ENCODE data around the gene SIK1.
"Not testable (repeated sequence)": the region's sequence is repeated elsewhere in the genome, so short reads cannot be mapped to it uniquely, and the experiment has no call there.

DNA sequence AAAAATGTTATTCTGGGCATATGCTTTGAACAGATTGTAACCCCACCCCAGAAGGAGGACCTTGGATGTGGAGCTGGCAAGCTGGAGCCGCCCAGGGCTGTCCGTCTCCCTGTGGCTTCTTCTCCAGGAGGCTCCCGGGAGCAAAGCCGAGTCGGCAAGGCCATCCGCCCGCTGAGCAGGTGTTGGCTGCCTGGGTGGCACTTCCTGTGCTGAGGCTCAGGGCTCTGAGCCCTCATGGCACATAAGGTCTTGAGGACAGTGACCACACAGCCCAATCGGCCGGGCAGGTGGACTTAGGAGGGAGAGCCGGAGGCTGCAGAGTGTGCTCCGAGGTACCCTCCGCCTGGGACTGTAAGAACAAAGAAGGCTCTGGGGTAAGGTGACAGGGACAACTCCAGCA, 28.8 kb upstream of the SIK1 start:
- not testable (repeated sequence) for TF ChIP-seq POLR2AphosphoS5, POLR2A (IDR thresholded peaks at IDR 0.05)
- TF ChIP-seq, protein P1, sequence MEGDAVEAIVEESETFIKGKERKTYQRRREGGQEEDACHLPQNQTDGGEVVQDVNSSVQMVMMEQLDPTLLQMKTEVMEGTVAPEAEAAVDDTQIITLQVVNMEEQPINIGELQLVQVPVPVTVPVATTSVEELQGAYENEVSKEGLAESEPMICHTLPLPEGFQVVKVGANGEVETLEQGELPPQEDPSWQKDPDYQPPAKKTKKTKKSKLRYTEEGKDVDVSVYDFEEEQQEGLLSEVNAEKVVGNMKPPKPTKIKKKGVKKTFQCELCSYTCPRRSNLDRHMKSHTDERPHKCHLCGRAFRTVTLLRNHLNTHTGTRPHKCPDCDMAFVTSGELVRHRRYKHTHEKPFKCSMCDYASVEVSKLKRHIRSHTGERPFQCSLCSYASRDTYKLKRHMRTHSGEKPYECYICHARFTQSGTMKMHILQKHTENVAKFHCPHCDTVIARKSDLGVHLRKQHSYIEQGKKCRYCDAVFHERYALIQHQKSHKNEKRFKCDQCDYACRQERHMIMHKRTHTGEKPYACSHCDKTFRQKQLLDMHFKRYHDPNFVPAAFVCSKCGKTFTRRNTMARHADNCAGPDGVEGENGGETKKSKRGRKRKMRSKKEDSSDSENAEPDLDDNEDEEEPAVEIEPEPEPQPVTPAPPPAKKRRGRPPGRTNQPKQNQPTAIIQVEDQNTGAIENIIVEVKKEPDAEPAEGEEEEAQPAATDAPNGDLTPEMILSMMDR (IDR thresholded peaks at IDR 0.05), result not testable (repeated sequence)

All from prostate gland (tissue), 2 donors.